Ishikawa (cell line): ENCODE results near the gene ATXN7.

ENCODE experiments used
- EP300 ChIP-seq: IDR thresholded peaks from 2 replicates; pipeline ENCODE4 v1.6.1; 2012; ENCODE audit warnings: borderline replicate concordance
- MAX ChIP-seq: IDR thresholded peaks from 2 replicates; pipeline ENCODE4 v1.6.1; 2012
- NFIC ChIP-seq: IDR thresholded peaks from 2 replicates; pipeline ENCODE4 v1.6.1; 2012
- REST ChIP-seq: IDR thresholded peaks from 2 replicates; pipeline ENCODE4 v1.6.1; 2012; ENCODE audit warnings: low read depth, mild to moderate bottlenecking
- TEAD4 ChIP-seq: IDR thresholded peaks from 2 replicates; pipeline ENCODE4 v1.6.1; 2012
- USF1 ChIP-seq: IDR thresholded peaks from 2 replicates; pipeline ENCODE4 v1.6.1; 2012

GRCh38 chr3:63849175-63849574 is 14.5 kb upstream of the ATXN7 start:
- TF ChIP-seq MAX: no peak
- no peak for TF ChIP-seq EP300
- TF ChIP-seq REST: no peak
- no peak for TF ChIP-seq USF1
- no peak for TF ChIP-seq NFIC
- no peak for TF ChIP-seq TEAD4
